ENCODE measurements around the gene MGMT. TPM values are rescaled to one million over a fixed set of nuclear protein-coding genes. Genes with fewer than 3 reads are reported as not detected.

Gene MGMT
- total and polyA plus RNA-seq, 2 donors (not counting 3 experiments of a cell fraction or from before 2014, with no cell fraction given): 15.0 to 15.2 TPM

GRCh38 chr10:129758207-129759021 lies 291.4 kb downstream of the MGMT start:
- Histone ChIP-seq H3K4me3 (replicated peaks in 1 of 3; ENCODE audit: insufficient read depth in 1 of 3, low read depth in 1 of 3, low read length in 3 of 3) (no peak overlapping the region), H3K4me2 (ENCODE audit: insufficient read depth, low read length) (no peak overlapping the region), H3K9me3 (replicated peaks; ENCODE audit: control insufficient read depth, insufficient read depth, low read length) (no peaks in the 10 kb centered on the region), H2AFZ (ENCODE audit: low read depth, low read length) (no peak overlapping the region), H3K27me3 (ENCODE audit: control insufficient read depth in 2 of 2, insufficient read depth in 2 of 2, low read length in 2 of 2) (no peaks in the 10 kb centered on the region), H4K20me1 (replicated peaks; ENCODE audit: control insufficient read depth, extremely low read depth, insufficient read depth, low read length) (no peaks in the 10 kb centered on the region), H3K79me2 (ENCODE audit: control insufficient read depth, insufficient read depth, low read length) (no peaks in the 10 kb centered on the region), H3K9ac (replicated peaks; ENCODE audit: extremely low read depth, insufficient read depth, low read length) (no peak overlapping the region), H3K36me3 (ENCODE audit: control insufficient read depth in 2 of 2, extremely low read depth in 1 of 2, insufficient read depth in 2 of 2, low read length in 2 of 2) (no peaks in the 10 kb centered on the region), H3K4me1 (ENCODE audit: control insufficient read depth, extremely low read depth, insufficient read depth, low read length) (no peaks in the 10 kb centered on the region), H3K27ac (ENCODE audit: insufficient read depth, low read depth, low read length) (no peak overlapping the region), H3K9me1 (replicated peaks; ENCODE audit: control insufficient read depth, extremely low read depth, insufficient read depth, low read length) (no peaks in the 10 kb centered on the region)
- ChIA-PET POLR2A (no interaction called here), CTCF (no interaction called here)
- BruUV-seq (replicated peaks): no TSS peak
- intact Hi-C loops (cut with micrococcal nuclease) (no loop called here), dilution Hi-C loops (cut with MboI; ENCODE audit: extremely low pct_ligation_motif_present, low sequenced_read_pairs) (no loop called here)
- TF ChIP-seq MYC (IDR thresholded peaks at IDR 0.05; ENCODE audit: low read depth, low read length) (no peak), FOS (IDR thresholded peaks at IDR 0.05; ENCODE audit: borderline replicate concordance, insufficient read depth, low read length) (no peak), EZH2 (IDR thresholded peaks at IDR 0.05; ENCODE audit: borderline replicate concordance, low read depth, low read length, severe bottlenecking) (no peak), POLR2A (IDR thresholded peaks at IDR 0.05; ENCODE audit: low read depth, low read length) (no peak), POLR2AphosphoS5 (IDR thresholded peaks at IDR 0.05; ENCODE audit: insufficient read depth, low read depth, low read length) (no peak), CTCF (IDR thresholded peaks at IDR 0.05; ENCODE audit: extremely low read depth in 1 of 2, insufficient read depth in 1 of 2, low read depth in 1 of 2, low read length in 2 of 2) (no peak), JUN (IDR thresholded peaks at IDR 0.05; ENCODE audit: borderline replicate concordance, insufficient read depth, insufficient read length, low read depth) (no peak), GATA2 (IDR thresholded peaks at IDR 0.05; ENCODE audit: insufficient read depth, insufficient read length, low read depth, low read length) (no peak)
- TF ChIP-seq, protein P1, sequence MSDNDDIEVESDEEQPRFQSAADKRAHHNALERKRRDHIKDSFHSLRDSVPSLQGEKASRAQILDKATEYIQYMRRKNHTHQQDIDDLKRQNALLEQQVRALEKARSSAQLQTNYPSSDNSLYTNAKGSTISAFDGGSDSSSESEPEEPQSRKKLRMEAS (IDR thresholded peaks at IDR 0.05; ENCODE audit: insufficient read depth, insufficient read length): no peak
- FAIRE-seq (no peak), DNase-seq (ENCODE audit: low read depth, low spot score) (no peak)
